SH-SY5Y (cell line): ENCODE data around the gene BAIAP3.

Experiments used
- GATA2 ChIP-seq: IDR thresholded peaks from 2 replicates; pipeline ENCODE4 v1.6.1; 2011; ENCODE audit warnings: mild to moderate bottlenecking, low read depth, low read length
- GATA3 ChIP-seq: IDR thresholded peaks from 2 replicates; pipeline ENCODE4 v1.6.1; 2011; ENCODE audit warnings: low read depth, mild to moderate bottlenecking, low read length, moderate library complexity

BAIAP3 gene

GRCh38 chr16:1343428-1344242 is 10.2 kb downstream of the BAIAP3 start:
- TF ChIP-seq GATA3: no peak
- TF ChIP-seq GATA2: no peak

- TF ChIP-seq GATA2: no peak
Measured at GRCh38 chr16:1344499-1344898, 11.1 kb downstream of the BAIAP3 start.

GRCh38 chr16:1345087-1345486 is 11.6 kb downstream of the BAIAP3 start:
- TF ChIP-seq GATA3 (no peak), GATA2 (no peak)

GRCh38 chr16:1345651-1346421 is 12.4 kb downstream of the BAIAP3 start:
- no peak for TF ChIP-seq GATA2

- no peak for TF ChIP-seq GATA2
- TF ChIP-seq GATA3: no peak
Measured at GRCh38 chr16:1346422-1347285, 13.2 kb downstream of the BAIAP3 start.

- TF ChIP-seq GATA3 (no peak), GATA2 (no peak)
Measured at GRCh38 chr16:1347286-1347855, 13.9 kb downstream of the BAIAP3 start.

- TF ChIP-seq GATA3 (no peak), GATA2 (no peak)
Measured at GRCh38 chr16:1347962-1348361, 14.5 kb downstream of the BAIAP3 start.

GRCh38 chr16:1348441-1348840 is 15.0 kb downstream of the BAIAP3 start:
- no peak for TF ChIP-seq GATA3
- no peak for TF ChIP-seq GATA2

GRCh38 chr16:1348926-1349325 is 15.5 kb downstream of the BAIAP3 start:
- TF ChIP-seq GATA3 (no peak), GATA2 (no peak)

- TF ChIP-seq GATA2 (no peak), GATA3 (no peak)
Measured at GRCh38 chr16:1349351-1349750, 15.9 kb downstream of the BAIAP3 start.

- TF ChIP-seq GATA2 (no peak), GATA3 (no peak)
Measured at GRCh38 chr16:1349951-1350350, 16.5 kb downstream of the BAIAP3 start.

GRCh38 chr16:1350691-1351090 is 17.2 kb downstream of the BAIAP3 start:
- TF ChIP-seq GATA3 (no peak), GATA2 (no peak)

GRCh38 chr16:1351215-1351581 is 17.8 kb downstream of the BAIAP3 start:
- no peak for TF ChIP-seq GATA2
- TF ChIP-seq GATA3: no peak

GRCh38 chr16:1351582-1352362 is 18.3 kb downstream of the BAIAP3 start, which contains the start of the genes GNPTG and TSR3:
Gene GNPTG, plus strand, starts transcription at chr16:1351931. Its CDS starts 35 bp downstream, at chr16:1351966.
Gene TSR3, minus strand, starts transcription at chr16:1351878. Its CDS starts 74 bp downstream, at chr16:1351804.
- TF ChIP-seq GATA2: no peak
- TF ChIP-seq GATA3: no peak
